ENCODE measurements around the gene P2RY2. TPM values are rescaled to one million over a fixed set of nuclear protein-coding genes. Genes with fewer than 3 reads are reported as not detected.

Gene P2RY2
- total and polyA plus RNA-seq, 2 donors (not counting 1 experiment from before 2014, with no cell fraction given) = 0.12 to 0.37 TPM

DNA sequence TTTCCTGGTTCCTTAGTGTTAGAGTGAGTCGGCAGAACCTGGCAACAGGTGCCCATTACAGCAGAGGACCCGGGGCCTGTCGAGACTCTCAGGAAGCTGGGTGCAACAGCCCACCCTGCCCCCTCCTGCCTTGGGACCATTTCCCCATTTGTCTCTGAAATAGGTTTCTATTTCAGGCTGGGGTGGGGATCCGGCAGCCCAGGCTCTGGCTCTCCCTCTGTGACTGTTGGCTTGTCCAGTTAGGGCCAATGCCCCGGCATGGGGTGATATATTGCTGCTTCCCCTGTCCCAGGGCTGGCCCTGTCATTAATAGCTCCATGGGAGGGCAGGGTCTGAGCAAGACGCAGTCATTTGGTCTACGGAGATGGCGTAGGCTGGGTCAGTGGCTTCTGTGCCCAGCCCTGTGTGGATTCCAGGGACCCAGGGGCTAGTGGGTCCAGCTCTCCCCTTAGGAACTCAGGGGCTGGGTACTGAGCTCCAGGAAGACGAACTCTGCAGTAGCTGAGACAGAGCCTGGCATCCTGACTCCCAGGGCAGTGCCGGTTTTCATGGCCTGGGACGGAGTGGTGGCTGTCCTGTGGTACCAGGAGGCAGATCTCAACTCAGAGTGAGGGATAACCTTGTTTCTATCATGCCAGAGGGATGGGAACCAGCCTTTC, 56.8 kb downstream of the P2RY2 start:
- H3K9ac ChIP-seq (ENCODE audit: low read length) = no peak overlapping the region
- H3K9me3 Mint-ChIP-seq (ENCODE audit: insufficient read depth) = no peaks in the 10 kb centered on the region
- no peak overlapping the region for H3K4me2 ChIP-seq (replicated peaks; ENCODE audit: low read depth, low read length, poor library complexity, severe bottlenecking)

DNA sequence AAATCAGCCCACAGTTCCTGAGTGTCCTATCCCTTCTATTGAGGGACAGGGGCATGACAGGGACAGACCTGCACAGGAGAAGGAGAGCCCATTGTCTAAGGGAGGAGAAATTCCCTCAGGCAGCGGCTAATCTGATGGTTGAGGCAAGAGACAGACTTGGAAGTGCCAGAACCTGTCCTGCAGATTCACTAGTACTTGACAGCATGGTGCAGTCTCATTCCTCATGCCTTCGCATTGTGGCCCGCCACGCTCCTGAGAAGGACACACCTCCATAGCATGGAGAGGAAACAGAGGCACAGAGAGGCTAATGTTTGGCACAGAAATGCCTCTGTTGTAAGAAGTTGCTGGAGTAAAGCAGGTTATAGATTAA, 57.3 kb downstream of the P2RY2 start:
- TF ChIP-seq, protein P1, sequence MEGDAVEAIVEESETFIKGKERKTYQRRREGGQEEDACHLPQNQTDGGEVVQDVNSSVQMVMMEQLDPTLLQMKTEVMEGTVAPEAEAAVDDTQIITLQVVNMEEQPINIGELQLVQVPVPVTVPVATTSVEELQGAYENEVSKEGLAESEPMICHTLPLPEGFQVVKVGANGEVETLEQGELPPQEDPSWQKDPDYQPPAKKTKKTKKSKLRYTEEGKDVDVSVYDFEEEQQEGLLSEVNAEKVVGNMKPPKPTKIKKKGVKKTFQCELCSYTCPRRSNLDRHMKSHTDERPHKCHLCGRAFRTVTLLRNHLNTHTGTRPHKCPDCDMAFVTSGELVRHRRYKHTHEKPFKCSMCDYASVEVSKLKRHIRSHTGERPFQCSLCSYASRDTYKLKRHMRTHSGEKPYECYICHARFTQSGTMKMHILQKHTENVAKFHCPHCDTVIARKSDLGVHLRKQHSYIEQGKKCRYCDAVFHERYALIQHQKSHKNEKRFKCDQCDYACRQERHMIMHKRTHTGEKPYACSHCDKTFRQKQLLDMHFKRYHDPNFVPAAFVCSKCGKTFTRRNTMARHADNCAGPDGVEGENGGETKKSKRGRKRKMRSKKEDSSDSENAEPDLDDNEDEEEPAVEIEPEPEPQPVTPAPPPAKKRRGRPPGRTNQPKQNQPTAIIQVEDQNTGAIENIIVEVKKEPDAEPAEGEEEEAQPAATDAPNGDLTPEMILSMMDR (IDR thresholded peaks at IDR 0.05) = no peak
- TF ChIP-seq EZH2 (IDR thresholded peaks at IDR 0.05; ENCODE audit: borderline replicate concordance, insufficient read depth, low read depth, low read length, poor library complexity, severe bottlenecking) = no peak
- no peak for DNase-seq
- no peaks in the 10 kb centered on the region for H3K79me2 ChIP-seq (ENCODE audit: control insufficient read depth, insufficient read depth, low read length)
- H3K9me3 Mint-ChIP-seq (ENCODE audit: insufficient read depth) = no peaks in the 10 kb centered on the region
- H3K27ac ChIP-seq (ENCODE audit: low read length in 2 of 2) = no peak overlapping the region
- POLR2A ChIA-PET = no interaction called here
- H3K4me3 ChIP-seq (ENCODE audit: control extremely low read depth in 1 of 5, extremely low read depth in 1 of 5, insufficient read depth in 1 of 5, low read depth in 2 of 5, low read length in 4 of 5) = no peak overlapping the region
- no peak overlapping the region for H3K9ac ChIP-seq (ENCODE audit: low read length)
- no peak overlapping the region for H3K4me3 Mint-ChIP-seq
- H3K4me1 Mint-ChIP-seq = peaks cover 11% of the 10 kb centered on the region
- H2AFZ ChIP-seq (ENCODE audit: insufficient read depth, low read depth, low read length, poor library complexity, severe bottlenecking) = no peak overlapping the region
- H3K4me2 ChIP-seq (replicated peaks; ENCODE audit: low read depth, low read length, poor library complexity, severe bottlenecking) = no peak overlapping the region
- no peaks in the 10 kb centered on the region for H3K9me3 ChIP-seq (ENCODE audit: control extremely low read depth in 1 of 3, control insufficient read depth in 2 of 3, insufficient read depth in 1 of 3, low read length in 2 of 3)
- intact Hi-C loops (cut with micrococcal nuclease) = no loop called here
- ATAC-seq (ENCODE audit: low read depth) = no peak
- H3K27me3 Mint-ChIP-seq = no peaks in the 10 kb centered on the region
- H3K4me1 ChIP-seq (ENCODE audit: control insufficient read depth in 2 of 2, insufficient read depth in 2 of 2, low read length in 2 of 2) = peaks cover 0 to 8% of the 10 kb centered on the region in 2 donors
- CTCF ChIA-PET = interaction anchor here (1.2 to 2.9 kb wide), 2 partner anchors 9 to 15 kb away, joined by 3 to 18 read pairs; no protein-coding TSS in a partner anchor
- 100% methylated on average over 3 of the region's 4 CpGs for WGBS (ENCODE audit: insufficient coverage)
- H4K20me1 ChIP-seq (ENCODE audit: control insufficient read depth, insufficient read depth, low read length, poor library complexity, severe bottlenecking) = no peaks in the 10 kb centered on the region
- H3K36me3 ChIP-seq (replicated peaks in 1 of 2; ENCODE audit: control extremely low read depth in 1 of 2, control insufficient read depth in 1 of 2, extremely low read depth in 1 of 2, insufficient read depth in 2 of 2, low read length in 1 of 2) = no peaks in the 10 kb centered on the region
- H3K27ac Mint-ChIP-seq = no peak overlapping the region
- no peaks in the 10 kb centered on the region for H3K27me3 ChIP-seq (replicated peaks in 1 of 4; ENCODE audit: control extremely low read depth in 1 of 4, control insufficient read depth in 3 of 4, insufficient read depth in 4 of 4, low read length in 3 of 4)

More for the DNA sequence above, 56.8 kb downstream of the P2RY2 start:
- Histone ChIP-seq H2AFZ (ENCODE audit: insufficient read depth, low read depth, low read length, poor library complexity, severe bottlenecking) (no peak overlapping the region), H3K9me3 (ENCODE audit: control extremely low read depth in 1 of 3, control insufficient read depth in 2 of 3, insufficient read depth in 1 of 3, low read length in 2 of 3) (no peaks in the 10 kb centered on the region), H3K27me3 (replicated peaks in 1 of 4; ENCODE audit: control extremely low read depth in 1 of 4, control insufficient read depth in 3 of 4, insufficient read depth in 4 of 4, low read length in 3 of 4) (no peaks in the 10 kb centered on the region), H4K20me1 (ENCODE audit: control insufficient read depth, insufficient read depth, low read length, poor library complexity, severe bottlenecking) (no peaks in the 10 kb centered on the region), H3K36me3 (replicated peaks in 1 of 2; ENCODE audit: control extremely low read depth in 1 of 2, control insufficient read depth in 1 of 2, extremely low read depth in 1 of 2, insufficient read depth in 2 of 2, low read length in 1 of 2) (no peaks in the 10 kb centered on the region), H3K79me2 (ENCODE audit: control insufficient read depth, insufficient read depth, low read length) (no peaks in the 10 kb centered on the region), H3K4me1 (ENCODE audit: control insufficient read depth in 2 of 2, insufficient read depth in 2 of 2, low read length in 2 of 2) (peaks cover 0 to 8% of the 10 kb centered on the region in 2 donors), H3K27ac (ENCODE audit: low read length in 2 of 2) (no peak overlapping the region), H3K4me3 (ENCODE audit: control extremely low read depth in 1 of 5, extremely low read depth in 1 of 5, insufficient read depth in 1 of 5, low read depth in 2 of 5, low read length in 4 of 5) (no peak overlapping the region)
- Mint-ChIP-seq H3K4me3 (no peak overlapping the region), H3K27me3 (no peaks in the 10 kb centered on the region), H3K27ac (no peak overlapping the region), H3K4me1 (peaks cover 14% of the 10 kb centered on the region)
- no peak for ATAC-seq (ENCODE audit: low read depth)
- CTCF ChIA-PET = interaction anchor here (1.2 to 2.9 kb wide), 2 partner anchors 9 to 15 kb away, joined by 3 to 18 read pairs; no protein-coding TSS in a partner anchor
- intact Hi-C loops (cut with micrococcal nuclease) = no loop called here
- POLR2A ChIA-PET = no interaction called here
- TF ChIP-seq, protein P1 (IDR thresholded peaks at IDR 0.05) = no peak
- TF ChIP-seq EZH2 (IDR thresholded peaks at IDR 0.05; ENCODE audit: borderline replicate concordance, insufficient read depth, low read depth, low read length, poor library complexity, severe bottlenecking) = no peak
- DNase-seq = no peak
- WGBS (ENCODE audit: insufficient coverage) = 55% methylated on average over 11 of the region's 11 CpGs

All from B cell (primary cell).